Retina (tissue), 1 donor: ENCODE data around the gene MCMBP.

ENCODE experiments used
- DNase-seq: peaks from one replicate; pipeline ENCODE4 v3.0.0-alpha.2; 2016

The MCMBP gene

GRCh38 chr10:119781498-119781897 is 91.1 kb downstream of the MCMBP start:
- DNase-seq, result no peak

DNA sequence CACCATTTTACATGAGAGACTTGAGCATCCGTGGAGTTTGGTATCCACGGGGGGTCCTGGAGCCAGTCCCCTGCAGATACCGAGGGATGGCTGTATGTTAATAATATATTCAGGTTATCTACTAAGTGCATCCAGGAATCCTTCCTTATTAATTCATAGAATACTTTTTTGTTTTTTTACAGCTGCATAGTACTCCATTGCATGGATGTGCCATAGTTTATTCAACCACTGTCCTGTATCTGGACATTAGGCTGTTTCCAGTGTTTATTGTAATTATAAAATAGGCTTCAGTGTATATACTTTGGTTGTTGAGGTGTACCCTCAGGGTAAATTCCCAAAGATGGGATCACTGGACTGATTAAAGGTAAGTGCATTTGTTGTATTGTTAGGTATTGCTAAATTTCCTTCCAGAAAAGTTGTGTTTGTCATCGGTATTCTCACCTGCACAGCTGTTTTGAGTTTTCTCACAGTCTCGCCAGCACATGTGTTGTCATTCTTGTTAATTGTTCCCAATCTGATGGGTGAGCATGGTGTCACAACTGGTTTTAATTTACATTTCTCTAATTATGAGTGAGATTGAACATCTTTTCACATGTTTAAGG is 91.7 kb downstream of the MCMBP start:
- DNase-seq, result no peak
